Heart left ventricle (tissue), 16 donors: ENCODE data around the gene TEKT2. TPM values are rescaled to one million over a fixed set of nuclear protein-coding genes. Genes with fewer than 3 reads are reported as not detected.

Experiments
- ATAC-seq, 4 donors: fragments of 200-7000 bp; cut with Tn5 transposase; one replicate each; pipeline ENCODE4 v1.9.1; 2020 to 2022; ENCODE audit warnings: moderate library complexity in 4 of 4, mild to moderate bottlenecking in 3 of 4, moderate number of reproducible peaks in 1 of 4
- DNase-seq, 5 donors: peaks; one replicate each; pipeline ENCODE4 v3.0.0-alpha.2; 2020
- H3K27ac ChIP-seq, 12 donors: fragments of 200-600 bp; sonication (generic) in 4 of 12; one replicate each; pipeline versions ENCODE4 v1.5.0 to v1.8.0; 2016 to 2022; ENCODE audit warnings: mild to moderate bottlenecking in 2 of 12
- H3K27me3 ChIP-seq, 9 donors: fragments of 200-600 bp; sonication (generic) in 2 of 9; one replicate each; pipeline versions ENCODE4 v1.5.1 to v1.8.0; 2016 to 2022; ENCODE audit warnings: mild to moderate bottlenecking in 3 of 9
- H3K36me3 ChIP-seq, 9 donors: fragments of 200-600 bp; sonication (generic) in 2 of 9; one replicate each; pipeline versions ENCODE4 v1.5.0 to v1.8.0; 2018 to 2022; ENCODE audit warnings: mild to moderate bottlenecking in 2 of 9
- H3K4me1 ChIP-seq, 12 donors: fragments of 200-600 bp; sonication (generic) in 4 of 12; one replicate each; pipeline versions ENCODE4 v1.5.0 to v1.8.0; 2016 to 2022; ENCODE audit warnings: mild to moderate bottlenecking in 3 of 12
- H3K4me3 ChIP-seq, 12 donors: fragments of 200-600 bp; sonication (generic) in 4 of 12; one replicate each; pipeline versions ENCODE4 v1.5.0 to v1.8.0; 2017 to 2022; ENCODE audit warnings: mild to moderate bottlenecking in 9 of 12, moderate library complexity in 4 of 12
- H3K9me3 ChIP-seq, 12 donors: fragments of 200-600 bp; sonication (generic) in 4 of 12; one replicate each; pipeline versions ENCODE4 v1.5.0 to v1.8.0; 2016 to 2022; ENCODE audit warnings: mild to moderate bottlenecking in 1 of 12
- CTCF ChIP-seq, 12 donors: fragments of 200-600 bp; sonication (generic) in 4 of 12; IDR thresholded peaks; one replicate each; pipeline versions ENCODE4 v1.5.0 to v1.8.0; 2018 to 2022; ENCODE audit warnings: antibody characterized with exemption in 12 of 12, mild to moderate bottlenecking in 5 of 12
- POLR2A ChIP-seq, 2 donors: fragments of 450-650 bp; IDR thresholded peaks; one replicate each; pipeline ENCODE4 v1.6.1; 2017; ENCODE audit warnings: antibody characterized with exemption in 2 of 2, mild to moderate bottlenecking in 2 of 2, moderate library complexity in 2 of 2
- WGBS, 4 donors: extraction: QIAGEN DNeasy Blood & Tissue Kit in 2 of 4; methylation state at CpG; one replicate each; pipeline versions ENCODE4 v1.1.5 to v1.1.7; 2013 to 2018; 5-methylcytosine and 5-hydroxymethylcytosine counted together
- intact Hi-C, 10 donors: fragments of 100-400 bp; cut with DNase I; formaldehyde crosslinking; loops; one replicate each; pipeline versions ENCODE4 v1.11.1 to v1.14.2; 2022
- polyA plus RNA-seq, 2 donors: library from polyadenylated mRNA; stranded (reverse); fragments of 200-250 nt; gene quantifications; one replicate each; pipeline ENCODE4 v1.2.3, GENCODE V29; 2013
- total RNA-seq, 9 donors: library from RNA; depleted of rRNA in 2 of 9; stranded (reverse); fragments of >200 nt in 2 of 9; fragmentation: NEBNext Ultra II Directional in 3 of 9; extraction: Animal tissue kit (Norgen Biotek cat#: 25700) in 3 of 9; gene quantifications; one replicate each; pipeline versions ENCODE4 v1.1.0 to v1.2.4, GENCODE V29; 2016 to 2023
- donor health status: ischemic (EF 13 %, LVEDD 7.1; RV severe dilation, severe dysfunction).
- donor health status: healthy with polysubstance abuse.
- donor health status: DM: no; HTN: yes; CAD: no.
- donor health status: DM: no; HTN: no; CAD: no.
- donor health status: ischemic (EF 25% LVEDD 6.9; RV normal size, moderate dysfunction).
- donor health status: ischemic (EF 25% LVEDD 5.7; RV mildly dilated, moderate dysfunction).
- donor health status: healthy.
- donor health status: DM: yes; HTN: yes; CAD: no.
- donor health status: ischemic (EF 35%, LVEDD 5.7; RV mildly dilated, moderate dysfunction).
- donor health status: nonischemic (EF 11% LVEDD 7.7; RV severe dilation, severe dysfunction).
- donor health status: DM: yes; HTN: yes; CAD: no.
- donor health status: PGD.
- donor health status: ischemic (EF 29% LVEDD 5.4; RV normal size, mild dysfunction).
- donor health status: nonischemic (EF 23%, LVEDD 6.1; RV moderate dilation, normal function).

TEKT2 gene
- total and polyA plus RNA-seq, 11 donors = 0.07 to 0.23 (median 0.18) TPM; not detected in 7

GRCh38 chr1:36051821-36052220, 32.1 kb upstream of the TEKT2 start:
- intact Hi-C loops = no loop called here
- Histone ChIP-seq H3K36me3 (peaks cover 0 to 77% (median 54%) of the 10 kb centered on the region in 9 donors), H3K27ac (no peak overlapping the region), H3K27me3 (no peaks in the 10 kb centered on the region), H3K4me3 (no peak overlapping the region), H3K4me1 (no peaks in the 10 kb centered on the region), H3K9me3 (peaks cover 0 to 10% (median 0%) of the 10 kb centered on the region in 12 donors)
- TF ChIP-seq POLR2A (IDR thresholded peaks at IDR 0.05) (no peak), CTCF (IDR thresholded peaks at IDR 0.05) (no peak)
- no peak for DNase-seq
- ATAC-seq = no peak

- H3K27me3 ChIP-seq = no peaks in the 10 kb centered on the region
- H3K4me1 ChIP-seq = no peaks in the 10 kb centered on the region
- intact Hi-C loops = no loop called here
- DNase-seq (no peak), ATAC-seq (no peak)
- no peak overlapping the region for H3K27ac ChIP-seq
- TF ChIP-seq CTCF (IDR thresholded peaks at IDR 0.05) (no peak), POLR2A (IDR thresholded peaks at IDR 0.05) (no peak)
- H3K36me3 ChIP-seq = peaks cover 0 to 67% (median 32%) of the 10 kb centered on the region in 9 donors
- no peaks in the 10 kb centered on the region for H3K9me3 ChIP-seq
- H3K4me3 ChIP-seq = no peak overlapping the region
Observed at GRCh38 chr1:36053978-36054377, 29.9 kb upstream of the TEKT2 start.

- peaks cover 0 to 65% (median 32%) of the 10 kb centered on the region in 9 donors for H3K36me3 ChIP-seq
- DNase-seq (no peak), ATAC-seq (no peak)
- H3K27me3 ChIP-seq = no peaks in the 10 kb centered on the region
- no peak overlapping the region for H3K4me3 ChIP-seq
- TF ChIP-seq CTCF (IDR thresholded peaks at IDR 0.05) = no peak
- TF ChIP-seq POLR2A (IDR thresholded peaks at IDR 0.05) = no peak
- H3K4me1 ChIP-seq = no peaks in the 10 kb centered on the region
- H3K9me3 ChIP-seq = no peaks in the 10 kb centered on the region
- 91 to 96% (median 92%) methylated on average over 5 of the region's 5 CpGs for WGBS, 4 donors
- no peak overlapping the region for H3K27ac ChIP-seq
- intact Hi-C loops = no loop called here
Observed at GRCh38 chr1:36055706-36056105, 28.2 kb upstream of the TEKT2 start.

- TF ChIP-seq POLR2A (IDR thresholded peaks at IDR 0.05) (no peak), CTCF (IDR thresholded peaks at IDR 0.05) (no peak)
- WGBS, 4 donors = 89 to 100% (median 98%) methylated on average over 1 of the region's 1 CpG
- intact Hi-C loops = no loop called here
Observed at GRCh38 chr1:36062315-36062714, 21.6 kb upstream of the TEKT2 start.

More at GRCh38 chr1:36062315-36062714, 21.6 kb upstream of the TEKT2 start:
- Histone ChIP-seq H3K27ac (no peak overlapping the region), H3K27me3 (no peaks in the 10 kb centered on the region), H3K4me1 (no peaks in the 10 kb centered on the region), H3K9me3 (no peaks in the 10 kb centered on the region), H3K4me3 (no peak overlapping the region), H3K36me3 (peaks cover 0 to 31% (median 6%) of the 10 kb centered on the region in 9 donors)
- ATAC-seq (no peak), DNase-seq (no peak)
